Stimulated activated CD4-positive, alpha-beta T cell treated with anti-CD3 and anti-CD28 coated beads, TNF-alpha, amount 100 ng/mL, for 1 hour (primary cell): ENCODE measurements around the gene SYNPO2.

Source experiments
- DNase-seq, 3 donors: peaks; one replicate each; pipeline ENCODE4 v3.0.0-alpha.2; 2020; ENCODE audit warnings: low read depth in 3 of 3, low spot score in 1 of 3

SYNPO2 gene

DNA sequence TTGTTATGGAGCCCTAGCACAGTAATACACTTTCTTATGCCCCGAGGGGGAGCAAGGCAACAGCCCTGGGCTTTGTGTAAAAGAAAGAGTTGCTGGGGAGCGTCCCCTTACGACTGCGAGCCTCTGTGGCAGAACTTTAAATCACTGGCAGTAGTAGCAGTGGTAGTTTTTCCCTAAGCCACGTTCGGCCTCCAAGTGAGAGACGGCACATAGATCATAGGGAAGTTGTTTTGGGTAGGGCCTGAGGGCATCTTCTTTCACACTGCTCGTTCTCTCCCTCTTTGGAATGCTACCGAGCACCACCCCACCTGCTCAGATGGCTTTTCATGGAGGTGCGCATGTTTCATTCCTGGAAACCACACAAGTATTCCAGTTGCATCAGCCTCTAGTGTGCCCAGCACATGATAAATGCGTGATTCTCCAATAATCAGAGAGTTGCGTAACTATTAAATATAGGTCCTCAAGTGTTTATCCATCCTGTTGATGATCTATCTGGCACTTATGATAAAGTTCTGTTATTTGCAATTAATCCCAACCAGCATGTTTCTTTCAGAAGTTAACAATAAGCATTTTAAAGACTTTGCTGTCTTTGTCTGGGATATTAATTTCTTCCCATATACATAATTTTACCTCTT, 7.0 kb upstream of the SYNPO2 start:
- no peak for DNase-seq

DNA sequence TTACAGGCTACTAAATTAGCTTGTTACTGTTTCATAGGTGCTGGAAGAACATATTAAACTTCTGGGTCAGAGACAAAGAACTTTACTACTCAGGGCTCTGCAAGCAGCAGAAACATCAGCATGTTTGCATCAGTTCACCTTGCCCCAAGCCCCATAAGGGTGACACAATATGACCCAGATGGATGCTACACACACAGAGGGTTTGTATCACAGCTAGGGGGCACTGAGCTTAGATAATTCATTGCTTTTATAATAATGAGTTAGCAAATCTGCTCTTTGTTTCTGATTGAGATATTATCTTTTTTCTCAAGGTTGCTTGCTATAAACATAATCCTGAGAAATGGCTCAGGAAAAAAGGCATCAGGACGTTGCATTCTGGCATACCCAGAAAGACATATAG, 4.8 kb upstream of the SYNPO2 start:
- no peak for DNase-seq

DNA sequence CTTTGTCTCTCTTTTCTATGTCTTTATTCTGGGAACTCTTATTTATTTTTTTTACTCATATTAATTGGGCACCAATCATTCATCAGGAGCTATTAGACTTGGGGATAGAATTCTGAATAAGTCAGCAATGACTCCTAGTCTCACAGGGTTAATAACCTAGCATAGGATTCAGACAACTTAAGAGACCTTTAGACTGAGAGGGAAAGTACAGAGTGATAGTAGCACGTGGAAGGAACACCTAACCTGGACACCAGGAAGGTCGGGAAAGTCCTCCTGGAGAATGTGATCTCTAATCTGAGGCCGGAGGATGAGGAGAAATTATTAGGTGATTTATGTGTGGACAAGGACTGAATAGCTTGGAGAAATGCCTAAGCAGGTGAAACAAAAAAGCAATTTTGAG, 3.9 kb upstream of the SYNPO2 start:
- no peak for DNase-seq

DNA sequence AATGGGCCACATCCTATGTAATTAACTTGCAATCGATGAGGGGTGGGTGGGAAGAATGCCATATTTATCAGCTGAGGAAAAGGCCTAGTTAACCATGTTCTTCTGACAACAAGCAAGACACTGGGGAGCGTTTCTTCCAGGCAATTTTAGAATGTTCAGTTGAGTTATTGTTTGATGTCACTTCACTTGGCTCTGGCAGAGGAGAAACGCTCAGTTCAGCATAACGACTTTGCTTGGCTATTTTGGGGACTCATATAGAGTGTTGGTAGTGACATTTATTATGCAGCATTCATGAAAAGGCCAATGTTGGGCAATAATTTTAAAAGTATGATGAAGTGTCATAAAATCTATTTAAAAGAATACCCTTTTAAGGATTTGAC, 648 bp downstream of the SYNPO2 start:
- DNase-seq: no peak

DNA sequence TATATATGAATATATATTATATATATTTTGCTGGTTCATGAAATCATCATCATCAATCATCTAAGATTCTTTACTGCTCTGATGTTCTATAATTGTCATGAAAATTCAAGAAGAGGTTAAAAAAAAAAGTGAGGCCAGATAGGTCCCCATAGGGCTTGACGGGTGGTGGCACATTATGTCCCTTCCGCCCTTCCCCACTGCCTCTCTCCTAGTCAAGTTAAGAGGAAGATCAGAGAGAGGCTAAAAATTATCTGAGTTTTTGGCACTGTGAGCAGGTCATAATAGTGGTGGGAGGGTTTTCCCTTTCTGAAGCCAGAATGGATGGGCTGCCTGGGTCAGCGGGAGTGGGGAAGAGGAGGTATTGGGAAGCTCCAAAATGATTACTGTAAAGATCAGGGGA, 5.4 kb downstream of the SYNPO2 start:
- no peak for DNase-seq

DNA sequence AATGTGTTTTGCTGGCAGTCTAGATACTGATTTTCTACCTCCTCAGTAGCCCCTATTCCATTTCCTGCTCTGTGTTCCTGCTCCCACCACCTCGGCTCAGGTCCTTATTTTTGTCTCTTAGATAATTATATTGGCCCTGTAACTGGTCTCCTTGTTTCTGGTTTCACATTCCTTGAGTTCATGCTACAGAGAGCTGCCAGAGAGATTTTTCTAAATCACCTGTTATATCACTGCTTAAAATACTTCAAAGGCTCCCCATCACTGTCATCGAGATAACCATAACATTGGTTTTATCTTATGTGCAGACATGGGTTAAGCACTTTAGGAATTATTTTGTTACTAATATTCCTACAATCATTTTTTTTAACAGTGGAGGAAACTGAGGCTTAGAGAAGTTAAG, 9.6 kb downstream of the SYNPO2 start:
- DNase-seq: no peak

DNA sequence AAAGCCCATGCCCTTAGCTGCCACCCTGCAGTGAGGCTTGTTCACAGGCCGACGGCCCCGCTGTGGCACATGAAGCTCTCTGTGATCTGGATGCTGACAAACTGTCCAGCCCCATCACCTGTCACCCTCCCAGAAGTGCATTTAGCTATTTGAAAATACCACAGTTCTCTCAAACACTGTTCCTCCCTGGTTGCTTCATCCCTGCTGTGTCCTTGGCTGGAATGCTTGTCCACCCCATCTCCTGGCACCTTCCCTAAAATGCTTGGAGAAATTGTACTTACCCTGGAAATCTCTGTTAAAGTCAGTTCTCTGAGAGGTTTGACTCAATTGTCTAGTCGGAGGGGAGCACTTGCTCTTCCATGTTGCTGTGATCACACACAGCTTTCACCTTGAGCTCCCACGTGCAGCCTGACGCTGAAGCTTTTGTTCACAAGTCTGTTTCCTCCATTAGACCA, 10.1 kb downstream of the SYNPO2 start:
- no peak for DNase-seq

DNA sequence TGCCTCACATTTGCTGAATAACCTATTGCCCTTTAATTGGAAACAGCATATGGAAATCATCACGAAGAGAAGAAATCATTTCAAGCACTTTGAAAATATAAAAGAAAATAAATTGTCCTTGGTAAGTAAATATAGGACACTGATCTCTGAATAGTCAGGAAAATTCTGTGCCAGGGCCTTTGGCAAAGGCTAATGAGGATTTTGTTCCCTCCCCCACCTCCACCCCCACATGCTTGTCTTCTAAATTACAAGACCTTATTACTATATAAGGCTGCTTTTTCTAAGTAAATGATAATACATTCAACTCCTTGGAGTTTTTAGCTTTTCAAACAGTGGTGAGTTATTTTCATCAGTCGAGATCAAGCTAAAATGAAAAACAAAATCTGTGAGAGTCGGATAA, 15.8 kb downstream of the SYNPO2 start:
- DNase-seq: no peak

DNA sequence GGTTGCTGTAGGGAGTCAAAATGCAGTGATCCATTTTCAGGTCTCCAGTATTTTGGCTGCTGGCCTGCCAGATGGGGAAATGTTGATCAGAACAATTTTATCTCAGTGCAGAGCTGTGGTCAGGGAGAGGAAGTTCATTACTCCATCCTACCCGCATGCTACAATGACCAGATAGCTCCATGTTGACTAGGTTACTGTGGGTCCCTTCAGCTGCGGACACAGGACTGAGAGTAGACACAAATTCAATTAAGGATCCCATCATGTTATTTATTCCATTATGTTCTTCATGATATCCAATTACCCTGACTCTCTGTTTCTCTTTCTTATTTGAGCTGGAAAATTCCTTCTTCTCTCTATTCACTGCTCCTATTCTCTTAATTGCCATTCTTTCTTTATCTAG, 16.3 kb downstream of the SYNPO2 start:
- no peak for DNase-seq

DNA sequence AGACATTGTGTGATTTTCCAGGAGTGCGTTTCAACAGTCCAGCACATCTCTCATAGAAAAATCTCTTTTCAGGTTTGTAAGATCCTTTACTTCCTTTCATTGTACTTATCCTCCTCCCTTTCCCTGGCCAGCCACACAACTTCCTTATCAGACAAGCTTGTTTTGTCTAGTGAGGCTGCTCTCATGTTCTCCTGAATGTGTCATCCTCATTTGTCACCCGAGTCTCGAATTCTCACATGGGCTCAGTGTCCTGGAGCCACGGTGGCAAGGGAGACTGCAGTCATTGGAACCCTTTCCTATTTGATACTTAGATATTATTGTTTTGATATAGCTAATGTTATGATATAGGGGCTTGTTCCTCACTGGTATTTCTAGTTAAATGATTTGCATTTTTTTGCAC, 16.9 kb downstream of the SYNPO2 start:
- no peak for DNase-seq

DNA sequence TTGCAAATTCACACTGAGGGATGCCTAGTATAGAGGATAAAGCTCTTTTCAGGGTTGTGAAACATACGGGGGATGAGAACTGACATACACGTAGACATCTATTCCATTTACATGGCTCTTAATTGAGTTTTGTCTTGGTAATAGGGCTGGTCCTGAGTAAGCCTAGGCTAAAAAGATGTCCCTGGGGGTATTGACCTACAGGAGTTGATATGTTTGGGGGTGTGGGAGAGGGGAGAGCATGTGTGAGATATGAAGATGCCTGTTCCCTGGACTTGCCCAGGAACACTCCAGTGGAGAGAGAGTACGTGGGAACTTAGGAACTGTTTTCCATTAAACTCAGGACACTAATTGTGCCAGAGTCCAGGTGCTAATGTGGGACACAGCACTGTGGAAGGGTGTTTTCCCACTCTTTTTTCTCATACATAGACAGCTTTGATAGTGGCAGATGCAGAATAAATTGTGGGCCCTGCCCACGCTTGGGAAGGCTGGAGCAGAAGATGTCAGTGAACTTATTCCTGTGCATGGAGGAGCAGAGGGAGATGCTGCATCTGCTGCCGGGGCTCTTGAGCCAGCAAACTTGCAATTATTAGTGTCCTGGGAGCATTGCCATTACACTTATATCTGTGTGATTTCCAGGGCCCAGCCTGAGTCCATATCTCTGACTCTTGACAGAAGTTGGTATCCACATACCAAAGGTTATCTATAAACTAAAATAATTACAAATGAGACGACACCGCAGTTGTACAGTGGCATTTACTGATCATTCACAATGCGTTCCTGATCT, 20.7 kb downstream of the SYNPO2 start:
- DNase-seq: no peak

DNA sequence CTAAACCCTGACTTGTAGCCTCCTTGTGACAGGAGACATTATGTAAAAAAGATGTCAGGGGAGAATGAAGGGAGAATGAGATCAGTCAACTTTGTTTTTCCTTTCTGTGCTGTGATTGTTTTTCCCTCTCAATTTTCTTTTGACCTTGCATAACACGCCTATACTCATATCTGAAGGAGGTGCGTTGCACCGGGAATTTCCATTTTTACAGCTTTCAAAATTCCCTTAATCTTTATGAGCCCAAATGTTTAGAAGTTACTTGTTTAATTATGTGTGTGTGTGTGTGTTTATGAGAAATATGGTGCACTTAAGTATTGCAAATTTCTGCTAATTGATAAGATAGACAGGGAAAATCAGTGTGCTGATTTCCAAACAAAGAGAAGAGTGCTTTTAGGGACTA, 21.6 kb downstream of the SYNPO2 start:
- DNase-seq: no peak

DNA sequence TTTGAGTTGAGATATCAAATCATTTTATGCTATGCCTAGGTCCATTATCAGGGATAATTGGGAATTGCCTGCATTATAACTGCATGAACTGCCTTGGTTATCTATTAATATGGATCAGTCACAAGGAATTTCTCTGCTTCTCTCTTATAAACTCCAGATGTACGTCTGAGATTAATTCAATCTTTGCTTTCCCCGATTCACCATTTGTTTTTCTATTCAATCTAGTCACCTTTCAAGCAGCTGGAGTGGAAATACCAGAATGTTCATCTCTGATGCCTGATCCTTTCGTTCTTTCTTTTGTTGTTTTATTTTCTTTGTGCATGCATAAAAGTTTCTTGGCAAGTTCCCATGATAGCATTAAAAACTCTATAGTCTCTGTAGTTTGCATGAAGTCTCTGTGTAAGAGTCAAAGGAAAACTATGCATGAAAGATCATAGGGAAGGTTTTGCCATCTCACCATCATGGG, 22.6 kb downstream of the SYNPO2 start:
- DNase-seq: no peak

DNA sequence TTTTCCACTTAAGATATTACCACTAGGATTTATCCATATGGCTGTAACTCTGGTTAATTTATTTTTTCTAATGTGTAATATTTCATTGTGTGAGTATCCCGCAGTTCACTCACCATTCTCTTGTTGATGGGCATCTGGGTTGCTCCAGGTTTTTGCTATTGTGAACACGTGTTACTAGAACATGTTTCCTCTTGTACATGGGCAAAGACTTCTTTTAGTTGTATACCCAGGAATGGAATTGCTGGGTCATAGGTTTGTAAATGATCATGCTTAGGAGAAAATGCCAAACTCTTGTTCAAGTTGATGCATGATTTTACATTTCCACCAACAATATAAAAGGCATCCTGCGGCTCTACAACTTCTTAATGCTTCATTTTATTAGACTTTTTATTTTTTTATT, 26.8 kb downstream of the SYNPO2 start:
- no peak for DNase-seq

DNA sequence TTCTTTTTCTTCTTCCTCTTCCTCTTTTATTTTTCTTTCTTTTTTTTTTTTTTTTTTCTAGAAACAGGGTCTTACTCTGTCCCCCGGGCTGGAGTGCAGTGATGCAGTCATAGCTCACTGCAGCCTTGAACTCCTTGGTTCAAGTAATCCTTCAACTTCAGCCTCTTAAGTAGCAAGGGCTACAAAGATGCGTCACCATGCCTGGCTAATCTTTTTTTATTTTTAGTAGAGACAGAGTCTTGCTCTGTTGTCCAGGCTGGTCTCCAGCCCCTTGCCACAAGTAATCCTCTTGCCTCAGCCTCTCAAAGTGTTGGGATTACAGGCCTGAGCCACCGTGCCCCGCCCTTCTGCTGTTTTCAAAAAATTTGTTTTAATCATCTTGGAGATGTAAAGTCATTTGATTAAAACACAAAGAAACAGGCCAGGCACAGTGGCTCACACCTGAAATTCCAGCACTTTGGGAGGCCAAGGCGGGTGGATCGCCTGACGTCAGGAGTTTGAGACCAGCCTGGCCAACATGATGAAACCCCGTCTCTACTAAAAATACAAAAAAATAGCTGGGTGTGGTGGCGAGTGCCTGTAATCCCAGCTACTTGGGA, 28.1 kb downstream of the SYNPO2 start:
- DNase-seq: no peak

DNA sequence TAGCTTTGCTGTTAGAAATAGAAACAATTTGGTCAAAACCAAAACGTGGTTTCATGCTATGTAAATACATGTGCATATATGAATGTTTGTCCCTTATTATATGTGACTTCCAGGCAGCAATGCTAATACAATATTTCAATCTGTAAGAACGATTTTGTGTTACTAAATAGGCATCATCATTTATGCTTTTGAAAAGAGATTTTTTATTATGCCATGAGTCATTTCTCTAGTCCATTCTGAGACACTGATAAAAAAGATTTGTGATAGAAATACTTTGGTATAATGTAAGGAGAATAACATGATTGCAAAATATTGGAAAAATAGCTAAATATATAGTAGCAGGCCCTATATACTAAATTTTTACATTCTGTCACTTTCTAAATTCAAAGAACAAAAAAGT, 28.9 kb downstream of the SYNPO2 start:
- DNase-seq: no peak

DNA sequence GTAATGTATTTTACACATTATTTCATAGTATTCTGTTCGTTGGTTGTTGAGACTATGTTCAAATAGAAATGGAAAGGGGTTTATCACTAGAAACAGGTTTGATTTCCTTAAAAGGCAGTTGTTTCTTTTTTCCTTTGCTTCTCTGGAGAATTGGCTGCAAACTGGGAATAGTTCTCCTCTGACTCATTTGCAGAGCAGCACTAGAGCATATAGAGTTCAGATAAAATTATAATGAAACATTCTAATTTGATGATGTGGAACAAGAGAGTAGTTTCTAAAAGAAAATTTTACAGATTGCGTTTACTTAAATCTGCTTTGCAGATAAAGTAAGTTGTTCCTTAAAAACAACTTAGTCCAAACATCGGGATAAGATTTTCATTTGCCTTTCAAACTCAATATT, 29.7 kb downstream of the SYNPO2 start:
- DNase-seq: no peak

DNA sequence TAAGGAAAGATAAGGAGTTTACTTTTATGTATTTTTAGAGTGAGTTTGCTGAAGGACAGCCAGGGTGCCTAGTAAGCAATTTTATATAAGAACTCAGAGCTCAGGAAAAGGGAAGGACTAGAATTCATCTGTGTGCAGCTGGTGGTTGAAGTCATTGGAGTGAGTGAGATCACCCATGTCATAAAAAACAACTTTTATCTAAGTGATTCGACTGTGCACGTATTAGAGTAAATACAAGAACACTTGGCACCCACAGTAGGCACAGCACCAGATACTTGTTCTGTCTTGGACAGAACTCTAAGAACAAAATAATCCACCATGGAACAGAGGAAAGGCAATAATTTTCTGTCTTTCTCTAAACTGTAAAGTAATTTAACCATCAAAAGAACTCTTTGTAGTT, 31.6 kb downstream of the SYNPO2 start:
- DNase-seq: no peak

DNA sequence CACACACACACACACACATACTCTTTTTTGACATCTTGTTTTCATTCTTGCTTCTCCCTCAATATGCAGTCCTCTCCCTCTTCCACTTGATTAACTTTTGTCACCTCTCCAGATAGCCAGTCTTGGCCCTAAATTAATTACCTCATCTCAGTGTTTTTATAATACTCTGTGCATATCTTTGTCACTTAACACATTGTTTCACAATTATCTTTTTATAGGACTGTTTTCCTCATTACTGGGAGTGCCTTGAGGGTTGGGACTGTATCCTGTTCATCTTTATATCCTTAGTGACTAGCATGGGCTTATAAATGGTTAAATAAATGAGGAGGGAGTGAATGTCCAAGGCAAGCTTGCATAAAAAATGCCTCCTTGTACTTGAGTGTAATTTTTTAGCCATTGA, 33.1 kb downstream of the SYNPO2 start:
- DNase-seq: no peak

DNA sequence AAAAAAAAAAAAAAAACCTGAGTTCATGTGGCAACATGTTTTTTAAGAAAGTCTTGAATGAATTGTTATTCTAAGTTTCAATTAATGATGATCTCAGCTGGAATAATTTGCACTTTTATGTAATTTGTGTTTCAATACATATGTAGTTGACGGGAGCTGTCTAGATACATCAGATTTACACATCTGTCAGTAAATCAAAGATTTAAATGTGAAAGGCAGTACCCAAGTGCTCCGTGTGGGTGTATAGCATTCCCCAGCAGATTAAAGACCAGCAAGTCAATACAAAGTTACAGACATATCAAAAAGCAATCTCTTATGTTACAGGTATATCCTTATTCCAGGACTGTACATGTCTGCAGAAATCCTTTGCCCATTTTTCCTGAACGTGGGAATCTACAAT, 35.2 kb downstream of the SYNPO2 start:
- DNase-seq: no peak

DNA sequence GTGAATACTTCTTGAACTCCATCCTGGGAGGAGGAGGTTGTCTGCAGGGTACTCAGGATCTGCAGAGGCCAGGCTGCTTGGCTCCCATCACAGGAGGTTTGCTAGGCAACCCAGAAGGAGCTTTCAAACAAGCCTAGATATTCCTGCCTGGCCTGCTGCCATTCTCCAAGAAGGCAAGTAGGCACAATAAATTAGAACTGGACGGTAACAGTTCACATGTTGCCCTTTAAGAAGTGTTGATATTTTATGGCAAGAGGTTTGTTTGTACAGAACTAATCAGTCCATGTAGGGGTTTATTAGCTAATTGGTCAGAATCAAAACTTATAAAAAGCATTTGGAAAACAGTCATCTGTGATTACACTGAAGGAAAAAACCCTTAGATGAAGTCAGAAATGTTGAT, 39.3 kb downstream of the SYNPO2 start:
- DNase-seq: no peak

DNA sequence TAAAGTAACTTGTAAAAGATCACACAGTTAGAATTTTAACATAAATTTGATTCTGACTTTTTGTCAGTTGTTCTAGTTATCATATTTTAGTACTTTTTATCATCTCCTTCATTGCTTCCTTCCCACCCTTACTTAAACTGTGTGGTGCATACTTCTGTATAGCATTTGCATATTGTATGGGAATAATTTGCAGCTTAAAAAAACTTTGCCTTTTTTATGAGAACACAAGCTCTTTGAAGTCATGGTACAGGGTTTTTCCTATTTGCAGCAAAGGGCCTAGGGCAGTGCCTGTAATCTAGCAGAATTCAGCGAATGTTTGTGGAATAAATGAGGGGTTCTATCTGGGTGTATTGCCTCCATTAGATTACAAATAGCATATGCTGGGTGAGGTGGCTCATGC, 41.6 kb downstream of the SYNPO2 start:
- no peak for DNase-seq

DNA sequence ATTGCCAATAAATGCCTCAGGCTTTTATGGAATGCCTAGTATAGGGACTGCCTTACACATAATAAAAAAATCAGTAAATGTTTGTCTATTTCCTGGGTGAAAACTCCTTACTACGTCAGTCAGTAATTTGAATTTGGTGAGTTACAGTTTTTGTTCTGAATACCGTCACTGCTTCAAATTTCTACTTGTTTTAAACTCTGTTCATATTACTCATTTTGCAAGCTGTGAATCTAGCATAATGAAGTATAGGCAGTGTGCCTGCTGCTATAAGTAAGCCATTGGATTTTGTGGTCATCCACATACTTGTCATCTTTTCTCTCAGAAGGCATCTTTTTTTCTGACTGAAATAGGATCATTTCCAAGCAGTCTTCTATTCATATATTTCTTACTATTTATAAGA, 43.1 kb downstream of the SYNPO2 start:
- DNase-seq: no peak
